GM18498 (cell line): Measurements from ENCODE around the gene NFATC1.

Experiments
- ATAC-seq: cut with Tn5 transposase; IDR thresholded peaks from one replicate; pipeline ENCODE4 v1.9.1; 2021; ENCODE audit warnings: mild to moderate bottlenecking, moderate library complexity; ENCODE audit not compliant: unreplicated experiment

NFATC1 gene

GRCh38 chr18:79387214-79387613 lies 8.5 kb upstream of the NFATC1 start:
- ATAC-seq: no peak

DNA sequence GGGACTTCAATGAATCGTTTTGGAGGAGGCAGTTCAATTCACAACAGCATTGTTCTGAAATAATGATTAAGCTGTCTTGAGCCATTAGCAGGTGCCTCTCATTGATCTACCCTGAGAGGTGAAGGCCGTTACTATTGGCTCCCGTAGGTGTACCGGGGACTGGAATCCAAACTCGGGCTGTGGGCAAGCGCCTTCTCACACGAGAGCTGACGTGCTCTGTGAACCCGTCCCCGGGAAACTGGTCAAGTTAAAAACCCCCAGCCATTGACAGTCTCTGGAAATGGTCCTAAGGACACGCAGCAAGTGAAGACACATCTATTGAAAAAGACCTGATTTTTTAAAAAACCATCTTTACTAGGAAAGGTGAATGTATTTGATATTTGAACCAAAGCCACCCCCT lies 8.1 kb upstream of the NFATC1 start:
- ATAC-seq: no peak

- no peak for ATAC-seq
Measured at GRCh38 chr18:79388043-79388442, 7.7 kb upstream of the NFATC1 start.

GRCh38 chr18:79389689-79390088 lies 6.0 kb upstream of the NFATC1 start:
- no peak for ATAC-seq

- no peak for ATAC-seq
Measured at GRCh38 chr18:79392226-79392625, 3.5 kb upstream of the NFATC1 start.

DNA sequence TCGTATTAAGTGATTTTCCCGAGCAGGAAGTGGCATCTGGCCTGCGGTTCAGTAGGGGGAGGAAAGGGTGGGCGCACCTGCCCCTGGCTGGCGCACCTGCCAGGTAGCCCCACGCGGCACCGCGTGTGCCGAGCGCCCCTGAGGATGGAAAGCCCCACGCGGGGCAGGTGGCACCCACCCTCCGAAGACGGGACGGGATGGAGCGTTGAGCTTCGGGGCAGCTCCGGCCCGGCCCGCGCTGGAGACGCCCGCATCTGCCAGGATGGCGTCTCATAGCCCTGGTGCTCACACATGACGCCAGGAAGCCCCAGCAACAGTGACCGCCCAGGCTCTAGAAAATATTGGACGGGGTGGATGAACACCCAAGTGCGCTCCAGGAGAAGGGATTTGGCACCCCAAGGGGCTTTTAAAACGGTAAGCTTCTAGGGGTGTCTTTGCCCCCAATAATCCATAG lies 2.5 kb upstream of the NFATC1 start:
- ATAC-seq: no peak

GRCh38 chr18:79393635-79394533 lies 1.8 kb upstream of the NFATC1 start:
- peak; percentile 22 for ATAC-seq

GRCh38 chr18:79394534-79395307 lies 1.0 kb upstream of the NFATC1 start:
- peak; percentile 1 for ATAC-seq

- ATAC-seq: no peak
Measured at GRCh38 chr18:79395308-79395640, 456 bp upstream of the NFATC1 start.

GRCh38 chr18:79396431-79397246 lies 909 bp downstream of the NFATC1 start:
- peak; percentile 26 for ATAC-seq

DNA sequence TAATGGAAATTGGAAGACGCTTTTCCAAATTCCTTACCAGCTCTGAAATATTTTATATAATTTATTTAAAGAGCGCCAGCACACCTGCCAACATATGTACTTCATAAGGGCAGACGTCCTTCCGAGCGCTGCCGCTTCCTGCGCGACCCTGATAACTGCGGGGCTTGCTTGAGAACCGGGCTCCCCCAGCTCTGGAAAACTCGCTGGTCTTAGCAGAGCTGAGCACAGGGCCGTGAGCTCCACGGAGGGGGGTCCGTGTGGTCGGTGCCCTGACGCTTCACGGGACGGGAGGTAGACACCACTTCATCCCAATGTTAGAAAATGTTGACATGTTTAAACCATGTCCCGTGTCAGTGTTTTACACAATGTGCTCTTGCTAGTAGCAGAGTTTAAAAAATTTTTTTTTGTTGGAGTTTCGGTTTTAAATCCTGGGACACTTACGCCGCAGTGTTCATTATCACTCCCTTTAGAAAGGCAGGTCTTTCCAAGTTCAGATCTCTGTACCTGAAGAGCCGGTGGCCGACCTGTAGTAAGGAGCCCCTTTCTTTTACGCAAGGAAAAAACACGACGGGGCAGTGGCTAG lies 1.6 kb downstream of the NFATC1 start:
- no peak for ATAC-seq

DNA sequence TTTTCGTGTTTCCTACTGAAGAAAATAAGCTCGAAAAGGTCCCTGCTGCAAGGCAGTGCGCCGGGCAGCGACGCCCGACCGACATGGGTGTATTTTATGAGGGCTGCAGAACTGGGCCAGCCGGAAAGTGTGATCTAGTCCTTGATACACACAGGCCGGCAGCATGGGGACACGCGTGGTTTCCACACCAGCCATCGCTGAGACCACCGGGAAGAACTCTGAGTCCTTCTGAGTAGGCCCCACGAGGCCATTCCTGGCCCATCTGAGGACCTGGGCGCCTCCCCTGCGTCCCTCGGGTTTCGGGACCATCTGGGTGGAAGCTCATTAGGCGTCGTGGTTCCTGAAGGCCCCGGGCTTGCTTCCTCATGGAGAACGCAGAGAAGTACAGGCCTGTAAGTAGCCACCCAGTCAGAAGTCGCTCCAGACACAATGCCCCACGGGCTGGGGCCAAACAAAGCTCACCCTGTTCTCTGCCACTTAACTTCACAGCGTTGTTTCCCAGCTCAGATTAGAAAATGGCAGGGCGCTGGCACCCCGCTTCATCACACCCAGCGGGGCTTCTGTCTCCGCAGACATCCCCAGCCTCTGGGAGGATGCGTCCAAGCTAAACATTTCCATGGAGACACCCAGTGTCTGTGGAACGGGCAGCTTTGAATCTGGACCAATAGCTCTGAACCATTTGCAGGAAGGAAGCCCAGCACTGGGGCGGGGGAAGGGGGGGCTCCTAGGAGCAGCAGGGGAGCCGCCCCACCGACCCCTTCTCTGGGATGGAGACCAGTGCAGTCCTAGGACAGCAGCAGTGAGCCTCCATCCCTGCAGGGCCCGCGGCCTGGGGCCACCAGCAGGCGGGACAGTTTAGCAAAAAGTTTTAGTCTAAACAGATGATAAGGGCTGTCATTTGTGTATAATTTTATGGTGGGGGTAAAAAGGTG lies 2.4 kb downstream of the NFATC1 start:
- no peak for ATAC-seq

- peak; percentile 13 for ATAC-seq
Measured at GRCh38 chr18:79399275-79400081, 3.7 kb downstream of the NFATC1 start.

DNA sequence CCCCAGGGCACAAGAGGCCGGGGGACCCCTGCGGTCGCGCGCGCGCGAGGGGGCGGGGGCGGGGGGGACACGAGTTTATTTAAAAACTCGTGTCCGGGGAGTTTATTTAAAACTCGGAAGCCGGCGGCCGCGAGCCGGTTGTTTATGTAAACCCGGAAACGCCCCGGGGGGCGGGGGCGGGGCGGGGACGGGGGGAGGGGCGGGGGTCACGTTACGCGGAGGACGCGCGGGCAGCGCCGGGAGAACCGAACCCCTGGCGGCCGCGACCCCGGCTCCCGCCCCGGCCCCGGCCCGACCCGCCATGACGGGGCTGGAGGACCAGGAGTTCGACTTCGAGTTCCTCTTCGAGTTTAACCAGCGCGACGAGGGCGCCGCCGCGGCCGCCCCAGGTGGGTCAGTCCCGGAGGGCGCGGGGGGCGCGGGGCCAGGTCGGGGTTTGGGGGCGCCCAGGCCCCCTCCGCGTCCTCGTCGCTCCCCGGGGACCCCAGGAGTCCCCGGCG lies 4.4 kb downstream of the NFATC1 start:
- peak; percentile 27 for ATAC-seq

GRCh38 chr18:79400591-79401381 lies 5.1 kb downstream of the NFATC1 start:
- peak; percentile 38 for ATAC-seq

DNA sequence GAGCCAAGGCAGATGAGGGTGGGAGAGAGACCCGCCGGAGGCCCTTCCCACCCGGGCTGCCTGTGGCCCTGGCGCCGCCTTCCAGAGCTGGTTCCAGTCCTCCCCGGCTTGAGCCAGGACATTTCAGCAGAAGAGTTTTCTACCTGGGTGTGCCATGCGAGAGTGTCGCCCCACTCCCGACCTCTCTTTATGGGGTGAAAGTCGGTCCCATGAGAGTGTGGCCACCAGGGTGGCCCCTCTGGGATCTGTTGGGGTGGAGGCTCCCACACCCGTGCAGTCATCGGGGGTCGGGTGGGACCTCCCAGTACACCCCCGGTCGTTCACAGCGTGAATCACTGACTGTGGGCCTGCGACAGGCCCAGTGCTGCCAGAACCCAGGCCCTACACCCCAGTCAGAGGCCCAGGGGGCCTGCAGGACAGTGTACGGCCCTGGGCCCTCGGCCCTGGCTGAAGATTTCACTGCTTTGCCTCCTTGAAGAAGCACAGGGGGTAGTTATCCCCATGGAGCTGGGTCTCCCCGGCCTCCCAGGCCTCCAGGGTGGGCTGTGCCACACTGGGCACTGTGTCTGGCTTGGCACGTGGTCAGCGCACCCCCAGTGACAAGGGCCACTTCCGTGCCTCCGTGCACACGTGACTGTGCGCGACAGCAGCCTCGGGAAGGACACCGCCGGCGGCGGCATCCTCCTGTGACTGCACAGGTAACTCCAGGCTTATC lies 5.9 kb downstream of the NFATC1 start:
- no peak for ATAC-seq

DNA sequence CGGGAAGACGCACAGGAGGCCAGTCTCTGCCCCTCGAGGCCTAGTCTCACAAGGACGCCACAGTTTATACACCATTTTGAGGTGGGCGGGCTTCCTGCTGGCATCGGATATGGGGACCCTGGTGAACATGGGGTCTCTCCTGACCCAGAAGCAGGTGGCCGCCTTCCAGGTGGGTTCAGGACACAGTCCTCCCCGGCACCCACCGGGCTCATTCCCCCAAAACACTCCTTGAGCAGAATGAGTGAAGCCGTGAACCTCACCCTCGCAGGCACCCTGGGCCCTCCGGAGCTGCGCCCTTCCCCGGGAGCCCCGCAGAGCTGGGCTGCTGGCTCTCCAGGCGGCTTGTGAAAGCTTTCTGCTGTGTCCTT lies 6.5 kb downstream of the NFATC1 start:
- no peak for ATAC-seq
